GM19324 (cell line): ENCODE measurements around the gene ARHGEF38.
"Not testable (repeated sequence)": the region's sequence is repeated elsewhere in the genome, so short reads cannot be mapped to it uniquely, and the experiment has no call there.

ENCODE experiments used
- ATAC-seq: cut with Tn5 transposase; IDR thresholded peaks from one replicate; pipeline ENCODE4 v1.9.1; 2021; ENCODE audit warnings: mild to moderate bottlenecking, moderate library complexity; ENCODE audit not compliant: unreplicated experiment, low FRiP score

The ARHGEF38 gene

DNA sequence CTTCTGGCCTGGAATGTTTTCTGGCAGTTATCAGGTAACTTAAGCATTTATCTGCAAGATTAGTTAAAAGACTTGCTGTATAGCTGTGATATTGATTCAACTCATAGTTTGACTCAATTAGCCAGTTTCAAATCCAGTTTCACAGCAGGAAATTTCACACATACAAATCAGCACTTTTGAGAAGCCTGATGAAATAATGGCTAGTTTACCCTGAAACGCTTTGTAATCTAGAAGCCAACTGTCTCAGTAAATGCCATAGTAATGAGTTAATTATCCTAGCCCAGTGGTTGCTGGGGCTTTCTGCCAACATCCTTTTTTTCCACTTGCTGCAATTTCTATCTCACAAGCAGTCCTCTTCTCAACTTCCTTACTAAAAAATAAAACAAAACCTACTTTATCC is 53.1 kb downstream of the ARHGEF38 start:
- ATAC-seq: no peak

GRCh38 chr4:105607876-105608275 is 55.5 kb downstream of the ARHGEF38 start:
- ATAC-seq: no peak

GRCh38 chr4:105609819-105610218 is 57.4 kb downstream of the ARHGEF38 start:
- ATAC-seq: not testable (repeated sequence)

DNA sequence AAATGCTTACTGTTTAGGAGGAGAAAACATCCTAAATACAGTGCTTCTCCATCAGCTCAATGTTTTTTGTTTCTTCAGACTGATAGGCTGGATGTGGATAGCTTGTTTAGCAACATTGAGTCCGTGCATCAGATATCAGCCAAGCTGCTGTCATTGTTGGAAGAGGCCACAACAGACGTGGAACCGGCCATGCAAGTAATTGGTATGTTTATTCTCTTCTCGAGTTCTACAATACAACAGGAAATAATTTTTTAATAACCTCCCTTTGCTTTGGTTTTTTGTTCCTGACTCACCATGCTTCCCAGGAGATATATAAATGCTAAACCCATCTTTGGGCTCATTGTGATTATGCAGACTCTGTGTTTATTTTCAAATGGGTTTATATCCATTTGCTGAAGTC is 60.9 kb downstream of the ARHGEF38 start:
- ATAC-seq: no peak

DNA sequence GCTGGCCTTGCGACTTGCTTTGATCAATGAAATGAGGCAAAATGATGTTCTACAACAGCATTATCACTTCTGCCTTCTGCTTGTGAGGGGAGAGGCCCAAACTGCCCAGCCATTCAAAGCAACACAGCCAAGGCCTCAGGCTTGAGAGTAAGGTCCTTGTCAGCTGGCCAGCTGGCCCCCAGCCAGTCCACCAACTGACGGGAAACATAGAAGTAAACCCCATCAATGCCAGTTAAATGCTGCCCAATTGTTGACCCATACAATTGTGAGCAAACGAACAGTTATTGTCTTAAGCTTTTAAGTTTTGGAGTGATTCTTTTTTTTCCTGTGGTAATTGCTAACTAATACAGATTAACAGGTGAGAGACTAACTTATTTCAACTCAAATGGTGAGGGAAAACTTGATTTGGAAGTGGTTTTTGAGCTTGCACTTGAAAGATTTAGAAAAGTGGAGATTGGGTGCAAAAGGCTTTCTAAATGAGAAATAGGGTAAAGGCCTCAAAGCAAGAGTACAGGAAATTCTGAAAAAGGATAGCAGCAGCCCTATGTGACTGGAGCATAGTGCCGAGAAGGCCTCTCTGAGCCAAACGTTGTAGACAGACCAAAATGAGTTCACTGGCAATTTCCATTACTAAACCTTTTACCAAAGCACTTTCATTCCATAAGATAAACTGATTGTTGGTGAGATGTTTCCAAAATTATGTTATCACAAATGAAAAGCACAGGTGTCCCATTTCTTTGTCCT is 66.9 kb downstream of the ARHGEF38 start:
- no peak for ATAC-seq

- ATAC-seq: no peak
Observed at GRCh38 chr4:105620640-105621323, 68.4 kb downstream of the ARHGEF38 start.

DNA sequence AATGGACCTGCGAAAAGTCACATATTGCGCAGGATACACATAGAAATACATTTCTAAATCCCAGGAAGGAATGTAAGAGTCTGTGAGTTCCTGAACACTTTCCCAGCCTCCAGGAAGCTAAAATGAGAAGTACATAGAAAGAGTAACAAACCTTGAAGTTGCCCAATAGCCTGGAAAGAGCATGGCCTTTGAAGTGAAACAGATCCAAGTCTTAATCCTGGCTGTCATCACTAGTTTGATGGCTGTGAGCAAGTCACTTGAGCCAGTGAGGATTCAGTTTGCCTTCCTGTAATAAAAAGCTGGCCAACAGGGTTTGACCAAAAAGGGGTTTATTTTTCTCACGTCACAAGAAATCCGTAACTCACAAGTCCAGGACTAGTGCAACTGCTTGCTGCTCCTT is 69.8 kb downstream of the ARHGEF38 start:
- ATAC-seq: no peak

DNA sequence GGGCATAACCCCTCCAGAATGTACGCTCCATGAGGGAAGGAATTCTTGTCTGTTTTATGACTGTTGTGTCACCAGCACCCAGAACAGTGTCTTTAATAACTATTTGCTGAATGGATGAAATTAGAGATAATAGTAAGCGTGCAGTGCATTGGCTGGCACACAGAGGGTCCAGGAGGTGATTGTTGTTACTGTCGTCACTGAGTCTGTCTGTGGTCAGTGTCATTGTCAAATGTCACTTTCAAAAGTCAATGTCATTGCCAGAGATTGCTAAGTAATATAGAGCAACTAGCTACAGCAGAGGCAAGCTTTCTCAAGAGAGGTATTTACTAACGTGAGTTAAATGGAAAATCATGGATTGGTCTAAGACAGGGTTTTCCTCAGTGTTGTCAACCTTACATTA is 70.7 kb downstream of the ARHGEF38 start:
- ATAC-seq: no peak

DNA sequence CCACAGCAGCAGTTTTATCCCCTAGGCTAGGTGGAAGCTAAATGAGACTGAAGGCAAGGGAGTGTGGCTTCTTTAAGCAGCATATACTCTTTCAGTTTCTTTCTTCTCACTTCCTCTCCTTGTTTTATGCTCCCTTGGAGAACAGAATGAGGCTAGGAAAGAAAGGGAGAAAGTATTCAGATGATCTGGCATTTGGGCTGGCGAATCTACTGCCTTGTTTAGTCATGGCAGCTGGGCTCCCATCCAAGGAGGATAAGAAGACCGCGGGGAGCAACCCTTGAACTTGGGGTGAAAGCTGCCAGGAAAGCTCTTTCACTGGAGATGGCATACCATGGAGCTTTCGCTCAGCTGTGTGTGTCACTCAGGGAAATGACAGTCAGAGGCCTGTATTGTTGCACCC is 72.1 kb downstream of the ARHGEF38 start:
- ATAC-seq: peak; percentile 52

DNA sequence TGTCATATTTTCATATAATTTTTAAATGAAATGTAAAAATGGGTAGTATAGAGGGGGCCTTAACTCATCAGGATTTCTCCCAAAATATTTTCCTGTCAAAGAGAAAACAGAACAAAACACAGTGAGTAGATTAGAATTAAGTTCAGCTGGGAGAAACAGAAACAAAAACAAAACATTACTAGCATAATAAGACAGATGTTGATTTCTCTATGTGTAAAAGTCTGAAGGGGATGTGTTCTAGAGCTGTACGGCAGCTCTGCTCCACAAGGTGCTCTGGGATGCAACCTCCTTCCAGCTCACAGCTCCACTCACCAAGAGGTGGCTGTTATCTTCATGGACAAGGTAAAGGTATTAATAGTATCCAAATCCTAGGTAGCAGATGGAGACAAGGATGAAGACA is 72.8 kb downstream of the ARHGEF38 start:
- ATAC-seq: no peak

- no peak for ATAC-seq
Observed at GRCh38 chr4:105626846-105627245, 74.4 kb downstream of the ARHGEF38 start.

- no peak for ATAC-seq
Observed at GRCh38 chr4:105627620-105628019, 75.2 kb downstream of the ARHGEF38 start.

- no peak for ATAC-seq
Observed at GRCh38 chr4:105630670-105631655, 78.5 kb downstream of the ARHGEF38 start.

DNA sequence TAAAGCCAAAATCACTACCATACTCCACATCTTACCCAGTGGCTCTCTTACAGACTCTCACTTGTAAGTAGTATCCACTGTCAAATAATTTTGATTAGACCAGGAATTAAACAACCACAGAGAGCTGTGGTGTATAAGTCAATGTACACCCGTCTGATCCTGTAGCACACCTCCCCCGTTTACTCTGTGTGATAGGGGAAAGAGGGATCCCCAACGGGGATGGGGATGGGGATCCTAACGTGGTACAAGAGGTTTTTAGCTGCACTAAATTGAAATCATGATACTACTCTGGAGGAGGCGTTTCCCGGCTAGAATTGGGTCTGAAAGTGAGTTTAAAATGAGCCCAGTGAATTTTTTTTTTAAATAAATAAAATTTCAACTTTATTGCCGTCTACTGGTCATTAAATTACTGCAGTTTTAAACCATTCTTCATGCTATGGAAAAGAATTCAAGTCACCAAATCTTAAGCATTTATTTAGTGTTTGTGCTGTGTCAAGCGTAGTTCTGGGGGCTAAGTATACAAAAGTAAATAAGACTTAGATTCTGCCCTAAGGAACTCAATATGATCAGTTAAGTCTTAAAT is 79.5 kb downstream of the ARHGEF38 start:
- no peak for ATAC-seq

DNA sequence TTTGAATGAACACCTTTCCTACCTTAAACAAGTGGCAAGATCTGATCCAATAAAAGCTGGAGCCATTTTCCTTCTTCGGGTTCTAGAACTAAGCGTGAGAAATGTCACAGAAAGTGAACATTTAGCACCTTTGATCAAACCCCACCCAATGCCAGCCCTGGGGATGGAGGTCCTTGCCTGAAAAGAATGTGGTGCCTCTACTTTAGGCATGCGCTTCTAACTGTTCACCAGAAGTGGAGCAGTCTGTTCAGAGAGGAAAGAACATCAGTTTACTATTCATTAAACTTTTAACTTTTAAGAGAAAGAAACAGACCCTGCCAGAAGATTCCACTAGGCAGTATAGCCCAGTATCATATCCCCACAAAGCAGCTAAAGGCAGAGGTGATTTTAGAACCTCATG is 80.2 kb downstream of the ARHGEF38 start:
- no peak for ATAC-seq

- no peak for ATAC-seq
Observed at GRCh38 chr4:105633241-105633640, 80.8 kb downstream of the ARHGEF38 start.

GRCh38 chr4:105634402-105635080 is 82.1 kb downstream of the ARHGEF38 start:
- no peak for ATAC-seq

- peak; percentile 95 for ATAC-seq
Observed at GRCh38 chr4:105637408-105638176, 85.2 kb downstream of the ARHGEF38 start.

DNA sequence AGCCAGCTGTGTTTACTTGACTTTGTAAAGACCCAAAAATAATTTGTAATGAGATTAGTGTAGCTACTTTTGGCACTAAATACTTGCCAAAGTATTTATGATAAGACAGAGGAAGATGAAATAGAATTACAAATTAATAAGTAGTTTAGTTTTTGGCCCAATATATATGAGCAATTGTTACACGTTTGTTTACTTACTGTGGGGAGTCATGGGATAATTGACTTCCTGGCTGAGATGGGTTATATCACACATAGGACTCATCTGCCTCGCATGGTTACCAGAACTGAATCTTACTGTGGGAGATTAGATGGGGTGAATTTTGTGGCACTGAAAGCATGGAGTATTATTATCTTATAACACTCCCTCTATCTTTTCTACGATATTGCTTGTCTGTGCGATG is 89.4 kb downstream of the ARHGEF38 start:
- no peak for ATAC-seq
